Tibial nerve (tissue), 3 donors: ENCODE results near the gene UBR4.

ENCODE experiments used
- POLR2A ChIP-seq, 2 donors: fragments of 450-650 bp; IDR thresholded peaks; one replicate each; pipeline ENCODE4 v1.6.1; 2017; ENCODE audit warnings: antibody characterized with exemption in 2 of 2, mild to moderate bottlenecking in 2 of 2, moderate library complexity in 2 of 2
- TF ChIP-seq, protein P1 (sequence below), 5 experiments: fragments of 200-600 bp in 3 of 5; fragments of 450-650 bp in 2 of 5; sonication (generic) in 3 of 5; IDR thresholded peaks; one replicate each; pipeline ENCODE4 v1.5.1; 2016 to 2019; ENCODE audit warnings: antibody characterized with exemption in 5 of 5, mild to moderate bottlenecking in 3 of 5, moderate library complexity in 2 of 5

DNA sequence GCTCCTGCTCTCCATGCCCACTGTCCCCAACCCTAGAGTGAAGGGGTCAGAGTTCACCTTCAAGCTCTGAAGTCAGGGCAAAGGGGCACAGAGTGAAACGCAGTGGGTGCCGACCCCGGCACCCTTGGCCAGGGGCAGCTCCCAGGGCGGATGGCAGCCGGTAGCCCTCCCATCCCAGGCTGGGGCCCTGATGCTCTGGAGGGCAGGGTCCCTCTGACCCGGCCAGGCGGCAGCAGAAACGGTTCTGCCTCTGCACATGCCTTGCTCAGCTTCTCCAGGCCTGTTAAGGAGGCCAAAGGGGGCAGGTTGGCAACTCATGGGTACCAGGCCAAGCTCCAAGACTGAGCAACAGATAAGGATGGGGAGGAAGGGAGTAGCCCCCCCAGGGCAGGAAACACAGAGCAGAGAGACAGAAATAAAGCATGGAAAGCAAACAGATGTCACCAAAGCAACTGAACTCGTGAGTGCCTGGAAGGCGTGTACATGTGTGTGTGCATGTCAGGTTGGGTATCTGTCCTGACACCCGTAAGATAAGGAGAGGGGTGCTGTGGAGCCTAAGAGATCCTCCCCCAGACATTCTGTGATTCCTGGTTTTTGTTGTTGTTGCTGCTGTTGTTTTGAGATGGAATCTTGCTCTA, 141.3 kb downstream of the UBR4 start:
- no peak for TF ChIP-seq POLR2A (IDR thresholded peaks at IDR 0.05)
- TF ChIP-seq, protein P1, sequence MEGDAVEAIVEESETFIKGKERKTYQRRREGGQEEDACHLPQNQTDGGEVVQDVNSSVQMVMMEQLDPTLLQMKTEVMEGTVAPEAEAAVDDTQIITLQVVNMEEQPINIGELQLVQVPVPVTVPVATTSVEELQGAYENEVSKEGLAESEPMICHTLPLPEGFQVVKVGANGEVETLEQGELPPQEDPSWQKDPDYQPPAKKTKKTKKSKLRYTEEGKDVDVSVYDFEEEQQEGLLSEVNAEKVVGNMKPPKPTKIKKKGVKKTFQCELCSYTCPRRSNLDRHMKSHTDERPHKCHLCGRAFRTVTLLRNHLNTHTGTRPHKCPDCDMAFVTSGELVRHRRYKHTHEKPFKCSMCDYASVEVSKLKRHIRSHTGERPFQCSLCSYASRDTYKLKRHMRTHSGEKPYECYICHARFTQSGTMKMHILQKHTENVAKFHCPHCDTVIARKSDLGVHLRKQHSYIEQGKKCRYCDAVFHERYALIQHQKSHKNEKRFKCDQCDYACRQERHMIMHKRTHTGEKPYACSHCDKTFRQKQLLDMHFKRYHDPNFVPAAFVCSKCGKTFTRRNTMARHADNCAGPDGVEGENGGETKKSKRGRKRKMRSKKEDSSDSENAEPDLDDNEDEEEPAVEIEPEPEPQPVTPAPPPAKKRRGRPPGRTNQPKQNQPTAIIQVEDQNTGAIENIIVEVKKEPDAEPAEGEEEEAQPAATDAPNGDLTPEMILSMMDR (IDR thresholded peaks at IDR 0.05), result no peak
